Suppressor macrophage treated with lipopolysaccharide for 1 hour (primary cell): ENCODE measurements around the gene DSTN.
A peak's percentile ranks its signal among the peaks of the same experiment; 100 is the strongest.

Experiments
- DNase-seq, 3 donors: peaks; one replicate each; pipeline ENCODE4 v3.0.0-alpha.2; 2020 to 2022

DSTN gene

GRCh38 chr20:17625246-17626051, 55.6 kb downstream of the DSTN start:
- no peak for DNase-seq

- no peak for DNase-seq
These were observed 56.5 kb downstream of the DSTN start for GRCh38 chr20:17626217-17627007.

- DNase-seq, result no peak
These were observed 57.5 kb downstream of the DSTN start for GRCh38 chr20:17627101-17627955.

GRCh38 chr20:17628101-17628841, 58.4 kb downstream of the DSTN start:
- no peak for DNase-seq

GRCh38 chr20:17629025-17629424, 59.1 kb downstream of the DSTN start:
- DNase-seq, result no peak

- DNase-seq, result no peak
These were observed 59.8 kb downstream of the DSTN start for GRCh38 chr20:17629678-17630089.

GRCh38 chr20:17630151-17630805, 60.4 kb downstream of the DSTN start:
- no peak for DNase-seq

- DNase-seq, result no peak
These were observed 60.9 kb downstream of the DSTN start for GRCh38 chr20:17630806-17631195.

GRCh38 chr20:17631576-17632319, 61.9 kb downstream of the DSTN start:
- no peak for DNase-seq

- no peak for DNase-seq
These were observed 63.5 kb downstream of the DSTN start for GRCh38 chr20:17633221-17633849.

GRCh38 chr20:17633850-17634500, 64.1 kb downstream of the DSTN start:
- DNase-seq, result no peak

GRCh38 chr20:17634661-17635331, 64.9 kb downstream of the DSTN start:
- DNase-seq, result peak; percentile 69 to 78 (median 75)

GRCh38 chr20:17635332-17636244, 65.7 kb downstream of the DSTN start:
- DNase-seq, result no peak

GRCh38 chr20:17636523-17637412, 66.9 kb downstream of the DSTN start:
- no peak for DNase-seq

- DNase-seq, result no peak
These were observed 67.5 kb downstream of the DSTN start for GRCh38 chr20:17637413-17637780.

GRCh38 chr20:17637985-17638640, 68.2 kb downstream of the DSTN start:
- DNase-seq, result no peak
